Measurements from ENCODE around the gene FOXK2.
A peak's percentile ranks its signal among the peaks of the same experiment; 100 is the strongest.
"Not testable (repeated sequence)": the region's sequence is repeated elsewhere in the genome, so short reads cannot be mapped to it uniquely, and the experiment has no call there.

The FOXK2 gene

GRCh38 chr17:82565551-82565950, 46.0 kb downstream of the FOXK2 start:
- no peak for DNase-seq

GRCh38 chr17:82566129-82566960, 46.8 kb downstream of the FOXK2 start:
- no peak for DNase-seq

GRCh38 chr17:82567286-82567685, 47.8 kb downstream of the FOXK2 start:
- no peak for DNase-seq

DNA sequence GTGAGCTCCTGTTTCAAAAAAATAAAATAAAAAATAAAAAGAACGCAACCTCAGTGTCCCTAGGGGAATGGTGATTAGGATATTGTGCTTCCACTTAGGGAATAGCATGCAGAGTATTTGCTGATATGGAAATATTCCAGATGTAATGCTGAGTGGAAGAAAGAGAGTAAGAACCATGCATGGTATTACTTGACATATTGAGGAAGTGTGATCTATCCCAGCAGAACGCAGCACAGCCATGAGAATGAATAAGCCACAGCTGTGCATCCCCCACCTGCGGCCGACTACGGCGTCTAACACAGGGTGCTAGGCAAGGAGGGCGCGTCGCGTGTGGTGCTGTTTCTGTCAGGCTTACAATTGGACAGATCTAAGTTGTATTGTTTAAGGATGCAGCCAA, 49.5 kb downstream of the FOXK2 start:
- DNase-seq = peak; percentile 37

GRCh38 chr17:82569621-82570020, 50.1 kb downstream of the FOXK2 start:
- DNase-seq = no peak

GRCh38 chr17:82570277-82570676, 50.7 kb downstream of the FOXK2 start:
- DNase-seq = no peak

DNA sequence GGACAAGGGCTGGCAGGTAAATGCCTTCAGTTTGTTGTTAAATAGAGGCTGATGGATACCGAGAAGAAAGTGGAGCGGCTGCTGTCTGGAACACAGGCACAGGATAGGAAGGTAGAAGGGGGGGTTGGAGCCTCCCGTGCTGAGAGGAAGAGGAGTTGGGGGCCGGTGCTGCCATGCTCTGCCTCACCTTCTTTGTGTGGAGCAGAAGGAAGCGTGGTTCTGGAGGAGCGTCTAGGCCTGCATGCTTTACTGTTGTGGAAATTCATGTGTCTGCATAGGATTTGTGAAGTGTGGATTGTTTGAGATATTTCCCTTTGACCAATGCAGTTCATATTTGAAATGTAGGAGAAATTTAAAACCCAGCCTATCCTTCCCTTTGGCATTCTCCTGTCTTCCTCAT, 52.3 kb downstream of the FOXK2 start:
- DNase-seq = no peak

DNA sequence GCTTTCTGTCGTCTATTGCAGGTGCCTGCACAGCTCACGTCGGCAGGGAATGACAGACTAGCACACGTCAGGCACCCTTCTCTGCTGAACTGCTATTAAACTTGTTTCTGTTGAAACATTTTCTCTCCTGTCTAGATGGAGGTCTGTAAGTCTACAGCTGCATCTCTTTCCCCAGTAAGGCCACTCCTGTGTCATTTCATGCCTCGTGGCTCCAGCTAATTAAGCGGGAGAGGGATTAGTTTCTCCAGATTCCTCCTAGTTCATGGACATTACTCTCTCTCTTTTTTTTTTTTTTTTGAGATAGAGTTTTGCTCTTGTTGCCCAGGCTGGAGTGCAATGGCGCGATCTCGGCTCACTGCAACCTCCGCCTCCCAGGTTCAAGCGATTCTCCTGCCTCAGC, 54.5 kb downstream of the FOXK2 start:
- DNase-seq = no peak

DNA sequence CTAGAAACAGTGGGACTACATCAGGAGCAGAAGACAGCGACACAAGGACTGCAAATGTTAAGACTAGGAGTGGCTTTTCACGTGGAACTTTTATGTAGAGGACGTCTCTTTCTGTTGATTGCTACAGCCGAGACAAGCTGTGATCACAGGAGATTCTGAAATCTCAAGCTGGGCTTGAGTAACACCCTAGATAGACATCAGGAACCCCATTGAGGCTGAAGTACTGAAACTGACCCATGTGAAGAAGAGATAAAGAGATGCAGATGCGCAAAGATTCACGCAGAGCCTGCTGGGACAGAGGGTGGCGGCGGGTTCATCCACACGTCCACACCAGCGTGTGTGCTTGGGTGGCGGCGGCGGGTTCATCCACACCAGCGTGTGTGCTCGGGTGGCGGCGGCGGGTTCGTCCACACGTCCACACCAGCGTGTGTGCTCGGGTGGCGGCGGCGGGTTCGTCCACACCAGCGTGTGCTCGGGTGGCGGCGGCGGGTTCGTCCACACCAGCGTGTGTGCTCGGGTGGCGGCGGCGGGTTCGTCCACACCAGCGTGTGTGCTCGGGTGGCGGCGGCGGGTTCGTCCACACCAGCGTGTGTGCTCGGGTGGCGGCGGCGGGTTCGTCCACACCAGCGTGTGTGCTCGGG, 56.2 kb downstream of the FOXK2 start:
- not testable (repeated sequence) for DNase-seq

DNA sequence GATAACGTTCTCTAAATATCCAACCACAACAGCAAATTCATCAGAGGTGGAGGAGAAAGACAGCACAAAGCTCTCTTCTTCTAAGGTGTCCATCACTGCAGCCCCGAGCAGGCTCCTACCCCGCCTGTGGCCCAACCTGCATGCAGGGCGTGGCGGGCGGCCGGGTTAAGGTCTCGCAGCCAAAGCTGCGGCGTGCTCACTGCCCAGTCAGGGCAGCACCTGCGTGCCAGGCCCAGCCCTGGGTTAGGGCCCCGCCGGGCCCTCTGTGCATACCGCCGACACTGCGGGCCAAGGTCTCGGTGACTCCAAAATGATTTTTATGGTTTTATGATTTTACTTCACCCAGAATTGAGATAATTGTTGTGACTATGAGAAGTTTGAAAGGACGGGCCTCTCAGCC, 57.8 kb downstream of the FOXK2 start:
- no peak for DNase-seq

DNA sequence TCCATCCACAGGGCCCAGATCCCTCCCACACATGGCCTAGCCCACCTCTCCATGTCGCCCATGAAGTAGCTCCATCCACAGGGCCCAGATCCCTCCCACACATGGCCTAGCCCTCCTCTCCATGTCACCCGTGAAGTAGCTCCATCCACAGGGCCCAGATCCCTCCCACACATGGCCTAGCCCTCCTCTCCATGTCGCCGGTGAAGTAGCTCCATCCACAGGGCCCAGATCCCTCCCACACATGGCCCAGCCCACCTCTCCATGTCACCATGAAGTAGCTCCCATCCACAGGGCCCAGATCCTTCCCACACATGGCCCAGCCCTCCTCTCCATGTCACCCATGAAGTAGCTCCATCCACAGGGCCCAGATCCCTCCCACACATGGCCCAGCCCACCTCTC, 60.4 kb downstream of the FOXK2 start:
- not testable (repeated sequence) for DNase-seq

DNA sequence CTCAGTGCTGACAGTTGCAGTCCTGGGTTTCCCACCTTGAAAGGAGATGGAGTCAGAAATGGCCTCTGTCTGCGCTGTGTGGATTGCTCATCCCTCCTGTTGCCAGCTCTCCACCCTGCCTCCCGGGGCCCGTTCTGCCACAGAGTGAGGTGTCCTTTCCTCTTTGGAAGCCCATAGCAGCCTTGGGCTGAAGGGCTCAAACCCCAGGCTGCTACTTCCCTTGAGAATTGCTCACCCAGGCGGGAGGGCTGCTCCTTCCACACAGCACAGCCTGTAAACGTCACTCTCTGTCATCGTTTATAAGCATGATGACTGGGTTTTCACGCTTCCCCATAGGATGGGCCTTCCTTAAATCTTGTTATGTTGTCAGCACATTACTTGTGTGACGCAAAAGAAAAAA, 62.7 kb downstream of the FOXK2 start:
- DNase-seq = peak; percentile 24

DNA sequence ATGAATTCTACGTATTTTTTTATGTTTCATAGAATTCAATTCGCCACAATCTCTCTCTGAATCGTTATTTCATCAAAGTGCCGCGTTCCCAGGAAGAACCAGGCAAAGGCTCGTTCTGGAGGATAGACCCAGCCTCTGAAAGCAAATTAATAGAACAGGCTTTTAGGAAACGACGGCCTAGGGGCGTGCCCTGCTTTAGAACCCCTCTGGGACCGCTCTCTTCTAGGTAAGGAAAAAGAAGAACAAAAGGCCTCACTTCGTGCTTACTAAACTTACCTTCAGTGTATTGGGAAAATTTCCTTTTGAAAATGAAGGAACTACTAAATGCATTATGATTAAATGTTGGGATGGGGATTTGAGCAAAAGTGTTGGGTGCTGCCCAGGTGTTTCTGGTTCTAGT, 63.2 kb downstream of the FOXK2 start:
- DNase-seq = no peak

- DNase-seq = no peak
Measured at GRCh38 chr17:82583720-82584234, 64.2 kb downstream of the FOXK2 start.

DNA sequence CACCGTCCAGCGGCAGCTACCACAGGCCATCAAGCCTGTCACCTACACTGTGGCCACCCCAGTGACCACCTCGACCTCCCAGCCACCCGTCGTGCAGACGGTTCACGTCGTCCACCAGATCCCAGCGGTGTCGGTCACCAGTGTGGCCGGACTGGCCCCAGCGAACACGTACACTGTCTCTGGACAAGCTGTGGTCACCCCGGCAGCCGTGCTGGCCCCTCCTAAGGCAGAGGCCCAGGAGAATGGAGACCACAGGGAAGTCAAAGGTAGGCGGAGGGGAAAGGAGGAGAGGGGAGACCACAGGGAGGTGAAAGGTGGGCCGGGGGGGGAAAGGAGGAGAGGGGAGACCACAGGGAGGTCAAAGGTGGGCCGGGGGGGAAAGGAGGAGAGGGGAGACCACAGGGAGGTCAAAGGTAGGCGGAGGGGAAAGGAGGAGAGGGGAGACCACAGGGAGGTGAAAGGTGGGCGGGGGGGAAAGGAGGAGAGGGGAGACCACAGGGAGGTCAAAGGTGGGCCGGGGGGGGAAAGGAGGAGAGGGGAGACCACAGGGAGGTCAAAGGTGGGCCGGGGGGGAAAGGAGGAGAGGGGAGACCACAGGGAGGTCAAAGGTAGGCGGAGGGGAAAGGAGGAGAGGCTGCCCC, 66.5 kb downstream of the FOXK2 start:
- DNase-seq = not testable (repeated sequence)

GRCh38 chr17:82586576-82587233, 67.2 kb downstream of the FOXK2 start:
- DNase-seq = no peak

DNA sequence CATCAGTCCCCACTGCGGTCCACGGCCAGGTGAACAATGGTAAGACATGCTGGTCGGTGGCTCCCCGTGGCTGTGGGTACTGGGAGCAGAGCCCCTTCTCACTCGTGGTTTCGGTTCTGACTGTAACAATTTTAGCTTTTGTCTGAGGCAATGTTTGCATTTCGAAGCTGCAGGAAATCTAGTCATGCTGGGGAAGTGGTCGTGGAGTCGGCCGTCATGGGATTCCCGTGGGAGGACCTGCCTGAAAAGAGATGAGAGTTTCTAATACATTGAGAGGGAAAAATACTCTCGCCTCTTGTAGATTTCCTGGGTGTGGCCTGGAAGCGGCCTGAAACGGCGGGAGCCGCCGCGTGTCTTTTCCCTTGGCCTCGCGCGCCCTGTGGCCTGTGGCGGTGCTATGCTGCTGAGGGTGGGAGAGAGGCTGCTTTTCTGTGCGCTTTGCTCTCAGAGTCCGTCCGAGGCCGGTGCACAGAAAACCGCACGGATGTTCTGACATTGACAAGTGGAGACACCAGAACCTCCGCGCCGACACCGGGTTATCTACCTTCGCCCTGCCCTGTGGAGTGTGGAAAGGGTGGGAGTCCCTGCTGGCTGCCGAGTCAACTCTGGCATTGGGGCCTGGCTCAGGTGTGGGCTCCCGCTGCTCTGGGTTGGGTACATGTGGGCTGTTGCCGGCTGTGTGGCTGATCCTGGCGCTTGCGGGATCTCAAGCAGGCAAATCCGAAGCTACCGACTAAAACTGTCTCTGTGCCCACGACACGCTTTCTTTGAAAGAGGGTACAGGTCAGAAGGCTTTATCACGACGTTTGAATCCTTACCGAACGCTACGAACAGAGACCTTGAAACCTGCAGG, 67.9 kb downstream of the FOXK2 start:
- DNase-seq = no peak

DNA sequence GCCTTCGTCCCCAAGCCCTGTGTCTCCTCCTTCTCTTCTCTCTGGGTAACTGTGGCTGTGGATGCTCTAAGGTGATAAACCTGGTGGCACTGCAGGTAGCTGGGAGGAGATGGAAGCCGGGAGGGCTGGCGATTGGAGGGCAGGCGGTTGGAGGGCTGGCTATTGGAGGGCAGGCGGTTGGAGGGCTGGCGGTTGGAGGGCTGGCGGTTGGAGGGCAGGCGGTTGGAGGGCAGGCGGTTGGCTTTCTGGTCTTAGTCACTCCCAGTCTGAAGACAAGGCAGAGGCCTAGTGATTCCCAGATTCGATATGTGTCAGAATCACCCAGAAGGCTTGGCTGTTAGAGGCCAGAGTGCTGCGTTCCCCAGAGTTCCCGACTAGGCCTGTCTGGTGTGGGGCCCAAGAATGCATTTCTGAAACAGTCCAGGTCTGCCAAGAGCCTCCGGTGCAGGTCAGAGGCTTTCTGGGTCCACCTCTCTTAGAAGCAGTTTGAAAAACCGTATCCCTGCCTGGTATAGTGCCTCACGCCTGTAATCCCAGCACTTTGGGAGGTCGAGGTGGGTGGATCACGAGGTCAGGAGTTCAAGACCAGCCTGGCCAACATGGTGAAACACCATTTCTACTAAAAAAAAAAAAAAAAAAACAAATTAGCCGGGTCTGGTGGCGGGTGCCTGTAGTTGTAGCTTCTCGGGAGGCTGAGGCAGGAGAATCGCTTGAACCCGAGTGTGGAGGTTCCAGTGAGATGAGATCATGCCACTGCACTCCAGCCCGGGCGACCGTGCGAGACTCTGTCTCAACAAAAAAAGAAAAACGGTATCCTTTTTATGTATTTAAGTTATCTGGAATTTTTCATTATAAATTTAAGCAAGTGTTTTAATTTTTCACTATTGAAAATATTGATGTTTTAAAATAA, 69.0 kb downstream of the FOXK2 start:
- no peak for DNase-seq

DNA sequence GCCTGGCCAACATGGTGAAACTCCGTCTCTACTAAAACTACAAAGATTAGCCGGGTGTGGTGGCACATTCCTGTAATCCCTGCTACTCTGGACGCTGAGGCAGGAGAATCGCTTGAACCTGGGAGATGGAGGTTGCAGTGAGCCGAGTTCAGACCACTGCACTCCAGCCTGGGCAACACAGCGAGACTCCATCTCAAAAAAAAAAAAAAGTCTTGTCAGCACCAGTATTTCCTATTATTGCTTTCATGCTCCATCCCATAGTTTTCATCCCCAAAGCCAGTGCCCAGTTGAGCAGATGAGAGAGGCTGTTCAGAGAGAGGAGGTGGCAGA, 70.3 kb downstream of the FOXK2 start:
- DNase-seq = no peak

- no peak for DNase-seq
Measured at GRCh38 chr17:82590216-82590615, 70.7 kb downstream of the FOXK2 start.

Measured in fibroblast of skin of abdomen (primary cell).